Fibroblast of the aortic adventitia (primary cell): Measurements from ENCODE around the gene MAN1C1. TPM values are rescaled to one million over a fixed set of nuclear protein-coding genes. Genes with fewer than 3 reads are reported as not detected.

ENCODE experiments used
- DNase-seq: peaks from one replicate; pipeline ENCODE4 v3.0.0-alpha.2; 2010; ENCODE audit warnings: low read depth
- H3K4me3 ChIP-seq: 2 replicates; pipeline ENCODE4 v1.5.1; 2011; ENCODE audit warnings: low read depth, mild to moderate bottlenecking, control low read depth, low read length, moderate library complexity
- CTCF ChIP-seq: IDR thresholded peaks from 2 replicates; pipeline ENCODE4 v1.5.1; 2011; ENCODE audit warnings: mild to moderate bottlenecking, low read length, control low read depth, inconsistent platforms; ENCODE audit not compliant: insufficient read depth
- total RNA-seq: library from RNA; depleted of rRNA; stranded (reverse); fragments of >200 nt; gene quantifications from 2 replicates; pipeline ENCODE4 v1.2.3, GENCODE V29; 2012; ENCODE audit warnings: low replicate concordance

Gene MAN1C1
- total RNA-seq, 1 donor, result 6.6 TPM

- TF ChIP-seq CTCF, result no peak
- H3K4me3 ChIP-seq, result no peak overlapping the region
These were observed 58.2 kb downstream of the MAN1C1 start for GRCh38 chr1:25674807-25675084.

DNA sequence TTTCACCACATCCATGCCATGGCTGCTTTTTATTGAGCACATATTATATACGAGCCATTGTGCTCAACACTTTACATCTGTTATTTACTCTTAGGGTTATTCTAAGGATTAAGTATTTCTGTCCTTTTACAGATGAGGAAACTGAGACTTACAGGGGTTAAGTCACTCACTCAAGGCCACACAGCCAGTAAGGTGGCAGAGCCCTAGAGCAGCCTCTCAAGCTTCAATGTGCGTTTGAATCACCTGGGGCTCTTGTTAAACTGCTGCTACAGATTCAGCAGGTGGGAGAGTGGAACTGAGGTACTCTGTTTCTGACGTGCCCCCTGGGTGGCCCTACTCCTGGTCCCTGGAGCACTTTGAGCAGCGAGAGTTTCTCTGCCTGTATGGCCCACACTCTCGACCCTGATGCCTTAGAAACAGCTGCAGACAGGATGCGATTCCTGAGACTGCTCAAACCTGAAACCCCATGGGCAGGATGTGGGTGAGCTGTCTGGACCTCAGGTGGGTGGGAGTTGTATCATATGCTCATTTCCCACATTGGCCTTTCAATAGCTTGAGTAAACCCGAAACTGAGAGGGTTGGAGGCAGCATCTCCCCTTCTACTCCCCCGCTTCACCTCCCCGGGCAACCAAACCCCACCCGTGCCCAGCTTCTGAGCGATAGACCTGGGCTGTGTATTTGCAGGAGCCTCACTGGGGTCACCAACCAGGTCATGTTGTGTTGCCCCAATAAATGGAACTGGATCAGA, 59.3 kb downstream of the MAN1C1 start:
- no peak for TF ChIP-seq CTCF
- H3K4me3 ChIP-seq, result no peak overlapping the region
- no peak for DNase-seq

More at GRCh38 chr1:25674807-25675084, 58.2 kb downstream of the MAN1C1 start:
- no peak for DNase-seq

- no peak overlapping the region for H3K4me3 ChIP-seq
- no peak for DNase-seq
- TF ChIP-seq CTCF, result no peak
These were observed 59.9 kb downstream of the MAN1C1 start for GRCh38 chr1:25676488-25676887.

- no peak for TF ChIP-seq CTCF
- no peak for DNase-seq
- no peak overlapping the region for H3K4me3 ChIP-seq
These were observed 60.7 kb downstream of the MAN1C1 start for GRCh38 chr1:25677193-25677773.

- TF ChIP-seq CTCF, result no peak
- H3K4me3 ChIP-seq, result no peak overlapping the region
- DNase-seq, result no peak
These were observed 62.6 kb downstream of the MAN1C1 start for GRCh38 chr1:25679171-25679570.

DNA sequence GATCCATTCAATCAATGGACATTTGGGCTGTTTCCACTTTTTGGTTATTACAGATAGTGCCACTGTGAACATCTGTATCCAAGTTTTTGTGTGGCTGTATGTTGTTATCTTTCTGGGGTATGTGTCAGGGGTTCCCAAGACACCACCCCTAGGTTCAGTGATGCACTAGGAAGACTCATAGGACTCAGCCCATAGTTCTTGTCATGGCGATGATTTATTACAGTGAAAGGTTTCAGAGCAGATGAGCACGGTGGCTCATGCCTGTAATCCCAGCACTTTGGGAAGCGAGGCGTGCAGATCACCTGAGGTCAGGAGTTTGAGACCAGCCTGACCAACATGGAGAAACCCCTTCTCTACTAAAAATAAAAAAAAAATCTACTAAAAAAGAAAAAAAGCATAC, 64.1 kb downstream of the MAN1C1 start:
- no peak for DNase-seq
- H3K4me3 ChIP-seq, result no peak overlapping the region
- TF ChIP-seq CTCF, result no peak
